ENCODE measurements around the gene RNF182.

DNA sequence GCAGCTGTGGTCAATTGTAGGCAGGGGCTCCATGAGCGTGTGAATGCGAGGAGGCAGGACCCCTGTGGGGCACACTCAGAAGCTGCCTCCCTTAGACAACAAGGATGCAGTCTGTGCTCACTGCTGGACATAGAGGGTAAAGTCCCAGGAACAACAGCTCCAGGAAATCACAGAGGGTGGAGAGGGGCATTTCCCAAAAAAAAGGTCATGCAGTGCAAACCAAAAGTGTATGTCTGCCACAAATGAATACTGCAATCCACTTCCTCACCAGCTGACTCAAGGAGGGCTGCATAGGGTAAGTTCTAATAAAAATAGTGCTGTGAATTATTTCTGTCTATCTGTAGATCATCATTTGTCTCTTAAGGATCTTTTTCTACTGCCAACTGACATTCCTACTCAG lies 95.8 kb downstream of the RNF182 start:
- TF ChIP-seq, protein P1, sequence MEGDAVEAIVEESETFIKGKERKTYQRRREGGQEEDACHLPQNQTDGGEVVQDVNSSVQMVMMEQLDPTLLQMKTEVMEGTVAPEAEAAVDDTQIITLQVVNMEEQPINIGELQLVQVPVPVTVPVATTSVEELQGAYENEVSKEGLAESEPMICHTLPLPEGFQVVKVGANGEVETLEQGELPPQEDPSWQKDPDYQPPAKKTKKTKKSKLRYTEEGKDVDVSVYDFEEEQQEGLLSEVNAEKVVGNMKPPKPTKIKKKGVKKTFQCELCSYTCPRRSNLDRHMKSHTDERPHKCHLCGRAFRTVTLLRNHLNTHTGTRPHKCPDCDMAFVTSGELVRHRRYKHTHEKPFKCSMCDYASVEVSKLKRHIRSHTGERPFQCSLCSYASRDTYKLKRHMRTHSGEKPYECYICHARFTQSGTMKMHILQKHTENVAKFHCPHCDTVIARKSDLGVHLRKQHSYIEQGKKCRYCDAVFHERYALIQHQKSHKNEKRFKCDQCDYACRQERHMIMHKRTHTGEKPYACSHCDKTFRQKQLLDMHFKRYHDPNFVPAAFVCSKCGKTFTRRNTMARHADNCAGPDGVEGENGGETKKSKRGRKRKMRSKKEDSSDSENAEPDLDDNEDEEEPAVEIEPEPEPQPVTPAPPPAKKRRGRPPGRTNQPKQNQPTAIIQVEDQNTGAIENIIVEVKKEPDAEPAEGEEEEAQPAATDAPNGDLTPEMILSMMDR (IDR thresholded peaks at IDR 0.05): no peak
- no peak for TF ChIP-seq POLR2A (IDR thresholded peaks at IDR 0.05)

Data from body of pancreas (tissue), 4 donors.